Astrocyte (in vitro differentiated cells and primary cell): Measurements from ENCODE around the gene CADM1. TPM values are rescaled to one million over a fixed set of nuclear protein-coding genes. Genes with fewer than 3 reads are reported as not detected.

Experiments
- DNase-seq: peaks from one replicate; pipeline ENCODE4 v3.0.0-alpha.2; 2010; ENCODE audit warnings: low read depth
- FAIRE-seq: peaks from 2 replicates; lab custom pipeline; 2011; peaks lifted over from hg19 to GRCh38; lab: Jason Lieb, UNC
- H2AFZ ChIP-seq: 2 replicates; pipeline ENCODE4 v1.6.0; 2012; ENCODE audit warnings: low read depth, low read length, inconsistent platforms
- H3K27ac ChIP-seq: 2 replicates; pipeline ENCODE4 v1.5.1; 2011; ENCODE audit warnings: low read depth, low read length, inconsistent platforms
- H3K27me3 ChIP-seq: 2 replicates; pipeline ENCODE4 v1.6.0; 2011; ENCODE audit warnings: low read length, inconsistent platforms; ENCODE audit not compliant: insufficient read depth
- H3K36me3 ChIP-seq: 2 replicates; pipeline ENCODE4 v1.5.1; 2011; ENCODE audit warnings: low read length, inconsistent platforms; ENCODE audit not compliant: insufficient read depth
- H3K4me1 ChIP-seq: 2 replicates; pipeline ENCODE4 v1.5.1; 2011; ENCODE audit warnings: low read length, inconsistent platforms; ENCODE audit not compliant: insufficient read depth
- H3K4me2 ChIP-seq: 2 replicates; pipeline ENCODE4 v1.6.0; 2012; ENCODE audit warnings: low read length, inconsistent platforms
- H3K4me3 ChIP-seq: 2 replicates; pipeline ENCODE4 v1.5.1; 2011; ENCODE audit warnings: low read depth, mild to moderate bottlenecking, low read length, inconsistent platforms; ENCODE audit not compliant: insufficient read depth
- H3K79me2 ChIP-seq: 2 replicates; pipeline ENCODE4 v1.6.0; 2012; ENCODE audit warnings: mild to moderate bottlenecking, low read length, inconsistent platforms; ENCODE audit not compliant: insufficient read depth
- H3K9ac ChIP-seq: 2 replicates; pipeline ENCODE4 v1.6.0; 2012; ENCODE audit warnings: mild to moderate bottlenecking, low read length, inconsistent platforms
- H3K9me3 ChIP-seq: 2 replicates; pipeline ENCODE4 v1.5.1; 2012; ENCODE audit warnings: low read depth, mild to moderate bottlenecking, low read length, inconsistent platforms; ENCODE audit not compliant: insufficient read depth
- H4K20me1 ChIP-seq: 2 replicates; pipeline ENCODE4 v1.6.0; 2012; ENCODE audit warnings: low read length, inconsistent platforms; ENCODE audit not compliant: insufficient read depth
- H3K27ac Mint-ChIP-seq: one replicate; pipeline ENCODE4 v1.8.0; 2021; ENCODE audit warnings: mild to moderate bottlenecking, mixed read lengths; ENCODE audit not compliant: unreplicated experiment
- H3K27me3 Mint-ChIP-seq: one replicate; pipeline ENCODE4 v1.8.0; 2021; ENCODE audit warnings: low read depth, mixed read lengths; ENCODE audit not compliant: unreplicated experiment
- H3K36me3 Mint-ChIP-seq: one replicate; pipeline ENCODE4 v1.8.0; 2021; ENCODE audit warnings: low read depth, mixed read lengths; ENCODE audit not compliant: unreplicated experiment
- H3K4me1 Mint-ChIP-seq: one replicate; pipeline ENCODE4 v1.8.0; 2021; ENCODE audit warnings: low read depth, mixed read lengths; ENCODE audit not compliant: unreplicated experiment
- H3K4me3 Mint-ChIP-seq: one replicate; pipeline ENCODE4 v1.8.0; 2021; ENCODE audit warnings: mild to moderate bottlenecking, moderate library complexity, mixed read lengths; ENCODE audit not compliant: unreplicated experiment
- H3K9me3 Mint-ChIP-seq: one replicate; pipeline ENCODE4 v1.8.0; 2021; ENCODE audit warnings: mild to moderate bottlenecking, mixed read lengths; ENCODE audit not compliant: unreplicated experiment
- CTCF ChIP-seq: IDR thresholded peaks from 2 replicates; pipeline ENCODE4 v1.5.1; 2011; ENCODE audit warnings: low read depth, mild to moderate bottlenecking, inconsistent platforms, low read length, moderate library complexity; ENCODE audit not compliant: insufficient read depth
- EZH2 ChIP-seq: IDR thresholded peaks from 2 replicates; pipeline ENCODE4 v1.6.1; 2012; ENCODE audit warnings: mild to moderate bottlenecking, low read length, inconsistent platforms; ENCODE audit not compliant: insufficient read depth
- total RNA-seq: library from RNA; stranded (reverse); gene quantifications from 2 replicates; pipeline ENCODE4 v1.2.1, GENCODE V29; 2021

The CADM1 gene
- total RNA-seq, 1 donor from 2014 or later = 414 TPM

GRCh38 chr11:115219376-115219775 lies 284.8 kb downstream of the CADM1 start:
- DNase-seq = no peak
- FAIRE-seq = no peak
- H3K9ac ChIP-seq = no peak overlapping the region
- peaks cover 16% of the 10 kb centered on the region for H3K4me1 ChIP-seq
- TF ChIP-seq EZH2 = no peak
- no peak for TF ChIP-seq CTCF
- no peak overlapping the region for H3K4me3 ChIP-seq
- H3K79me2 ChIP-seq = no peaks in the 10 kb centered on the region
- H3K4me3 Mint-ChIP-seq = no peak overlapping the region
- H3K27me3 Mint-ChIP-seq = no peaks in the 10 kb centered on the region
- H3K9me3 Mint-ChIP-seq = no peaks in the 10 kb centered on the region
- no peaks in the 10 kb centered on the region for H3K36me3 ChIP-seq
- peaks cover 30% of the 10 kb centered on the region for H3K36me3 Mint-ChIP-seq
- no peaks in the 10 kb centered on the region for H4K20me1 ChIP-seq
- H3K4me1 Mint-ChIP-seq = peaks cover 43% of the 10 kb centered on the region
- H3K27ac Mint-ChIP-seq = no peak overlapping the region
- no peak overlapping the region for H3K27ac ChIP-seq
- H3K27me3 ChIP-seq = no peaks in the 10 kb centered on the region
- H3K4me2 ChIP-seq = no peak overlapping the region
- H3K9me3 ChIP-seq = no peaks in the 10 kb centered on the region
- H2AFZ ChIP-seq = no peak overlapping the region

GRCh38 chr11:115217726-115218311 lies 286.4 kb downstream of the CADM1 start:
- Histone ChIP-seq H3K79me2 (no peaks in the 10 kb centered on the region), H4K20me1 (no peaks in the 10 kb centered on the region), H3K4me1 (peaks cover 13% of the 10 kb centered on the region), H3K27ac (no peak overlapping the region), H3K4me2 (no peak overlapping the region), H3K36me3 (no peaks in the 10 kb centered on the region), H3K9ac (no peak overlapping the region), H3K4me3 (no peak overlapping the region), H3K9me3 (no peaks in the 10 kb centered on the region), H2AFZ (no peak overlapping the region), H3K27me3 (no peaks in the 10 kb centered on the region)
- Mint-ChIP-seq H3K4me1 (peaks cover 31% of the 10 kb centered on the region), H3K27me3 (no peaks in the 10 kb centered on the region), H3K27ac (no peak overlapping the region), H3K4me3 (no peak overlapping the region), H3K9me3 (no peaks in the 10 kb centered on the region), H3K36me3 (peaks cover 40% of the 10 kb centered on the region)
- no peak for FAIRE-seq
- TF ChIP-seq EZH2 = no peak
- TF ChIP-seq CTCF = no peak
- DNase-seq = peak; percentile 53

GRCh38 chr11:115215694-115216617 lies 288.3 kb downstream of the CADM1 start:
- H3K27ac Mint-ChIP-seq = no peak overlapping the region
- H2AFZ ChIP-seq = no peak overlapping the region
- H3K4me1 ChIP-seq = no peaks in the 10 kb centered on the region

More at GRCh38 chr11:115215694-115216617, 288.3 kb downstream of the CADM1 start:
- no peak overlapping the region for H3K9ac ChIP-seq
- TF ChIP-seq CTCF = peak; percentile 41
- TF ChIP-seq EZH2 = no peak
- H3K27me3 Mint-ChIP-seq = no peaks in the 10 kb centered on the region
- no peak overlapping the region for H3K27ac ChIP-seq
- H3K27me3 ChIP-seq = no peaks in the 10 kb centered on the region
- H3K36me3 Mint-ChIP-seq = peaks cover 50% of the 10 kb centered on the region
- no peak overlapping the region for H3K4me3 ChIP-seq
- no peaks in the 10 kb centered on the region for H3K9me3 Mint-ChIP-seq
- DNase-seq (no peak), FAIRE-seq (peak; percentile 13)
- H3K36me3 ChIP-seq = no peaks in the 10 kb centered on the region
- no peak overlapping the region for H3K4me2 ChIP-seq
- no peaks in the 10 kb centered on the region for H3K9me3 ChIP-seq
- H3K4me3 Mint-ChIP-seq = no peak overlapping the region
- no peaks in the 10 kb centered on the region for H4K20me1 ChIP-seq
- no peaks in the 10 kb centered on the region for H3K79me2 ChIP-seq
- peaks cover 17% of the 10 kb centered on the region for H3K4me1 Mint-ChIP-seq
